ENCODE measurements around the gene FOXJ3. TPM values are rescaled to one million over a fixed set of nuclear protein-coding genes. Genes with fewer than 3 reads are reported as not detected.

The FOXJ3 gene
- total RNA-seq, 2 donors from 2014 or later, result 39.9 to 44.8 TPM

- Histone ChIP-seq H3K9ac (ENCODE audit: low read depth in 2 of 2, low read length in 2 of 2) (no peak overlapping the region), H3K4me1 (peaks cover 15% of the 10 kb centered on the region), H3K9me3 (no peaks in the 10 kb centered on the region), H3K27ac (no peak overlapping the region), H3K4me3 (no peak overlapping the region), H3K36me3 (no peaks in the 10 kb centered on the region), H3K27me3 (no peaks in the 10 kb centered on the region)
- intact Hi-C loops (cut with DNase I), result no loop called here
- TF ChIP-seq, protein P1, sequence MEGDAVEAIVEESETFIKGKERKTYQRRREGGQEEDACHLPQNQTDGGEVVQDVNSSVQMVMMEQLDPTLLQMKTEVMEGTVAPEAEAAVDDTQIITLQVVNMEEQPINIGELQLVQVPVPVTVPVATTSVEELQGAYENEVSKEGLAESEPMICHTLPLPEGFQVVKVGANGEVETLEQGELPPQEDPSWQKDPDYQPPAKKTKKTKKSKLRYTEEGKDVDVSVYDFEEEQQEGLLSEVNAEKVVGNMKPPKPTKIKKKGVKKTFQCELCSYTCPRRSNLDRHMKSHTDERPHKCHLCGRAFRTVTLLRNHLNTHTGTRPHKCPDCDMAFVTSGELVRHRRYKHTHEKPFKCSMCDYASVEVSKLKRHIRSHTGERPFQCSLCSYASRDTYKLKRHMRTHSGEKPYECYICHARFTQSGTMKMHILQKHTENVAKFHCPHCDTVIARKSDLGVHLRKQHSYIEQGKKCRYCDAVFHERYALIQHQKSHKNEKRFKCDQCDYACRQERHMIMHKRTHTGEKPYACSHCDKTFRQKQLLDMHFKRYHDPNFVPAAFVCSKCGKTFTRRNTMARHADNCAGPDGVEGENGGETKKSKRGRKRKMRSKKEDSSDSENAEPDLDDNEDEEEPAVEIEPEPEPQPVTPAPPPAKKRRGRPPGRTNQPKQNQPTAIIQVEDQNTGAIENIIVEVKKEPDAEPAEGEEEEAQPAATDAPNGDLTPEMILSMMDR (IDR thresholded peaks at IDR 0.05), result no peak
- no peak for DNase-seq
These were observed 166.3 kb downstream of the FOXJ3 start for GRCh38 chr1:42168763-42169162.

DNA sequence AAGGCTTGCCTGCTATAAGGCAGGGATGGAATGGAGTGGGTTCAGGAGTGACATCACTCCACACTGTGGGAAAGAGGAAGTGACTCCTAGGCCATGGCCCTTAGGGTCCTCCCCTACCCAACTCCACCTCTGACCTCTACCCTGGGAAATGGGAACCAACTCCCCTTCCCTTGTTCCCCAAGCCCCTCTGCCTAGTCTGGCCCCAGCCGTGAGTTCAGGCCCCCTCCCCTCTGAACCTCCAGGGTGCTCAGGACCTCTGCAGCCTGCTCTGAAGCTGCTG is 166.7 kb downstream of the FOXJ3 start:
- H3K4me1 ChIP-seq, result peaks cover 15% of the 10 kb centered on the region
- H3K9ac ChIP-seq (ENCODE audit: low read depth in 2 of 2, low read length in 2 of 2), result no peak overlapping the region
- H3K9me3 ChIP-seq, result no peaks in the 10 kb centered on the region
- no peak overlapping the region for H3K4me3 ChIP-seq
- no peaks in the 10 kb centered on the region for H3K27me3 ChIP-seq
- peak overlapping the region; percentile 22 for H3K27ac ChIP-seq
- intact Hi-C loops (cut with DNase I), result no loop called here
- TF ChIP-seq, protein P1 (IDR thresholded peaks at IDR 0.05), result no peak
- DNase-seq, result no peak
- no peaks in the 10 kb centered on the region for H3K36me3 ChIP-seq

GRCh38 chr1:42167611-42168390 is 167.2 kb downstream of the FOXJ3 start:
- no peaks in the 10 kb centered on the region for H3K36me3 ChIP-seq
- no peaks in the 10 kb centered on the region for H3K27me3 ChIP-seq
- intact Hi-C loops (cut with DNase I), result no loop called here
- H3K9me3 ChIP-seq, result no peaks in the 10 kb centered on the region
- H3K9ac ChIP-seq (ENCODE audit: low read depth in 2 of 2, low read length in 2 of 2), result no peak overlapping the region
- peak; percentile 61 for DNase-seq
- H3K27ac ChIP-seq, result peak overlapping the region; percentile 22
- no peak overlapping the region for H3K4me3 ChIP-seq
- H3K4me1 ChIP-seq, result peaks cover 11% of the 10 kb centered on the region
- TF ChIP-seq, protein P1 (IDR thresholded peaks at IDR 0.05), result no peak

DNA sequence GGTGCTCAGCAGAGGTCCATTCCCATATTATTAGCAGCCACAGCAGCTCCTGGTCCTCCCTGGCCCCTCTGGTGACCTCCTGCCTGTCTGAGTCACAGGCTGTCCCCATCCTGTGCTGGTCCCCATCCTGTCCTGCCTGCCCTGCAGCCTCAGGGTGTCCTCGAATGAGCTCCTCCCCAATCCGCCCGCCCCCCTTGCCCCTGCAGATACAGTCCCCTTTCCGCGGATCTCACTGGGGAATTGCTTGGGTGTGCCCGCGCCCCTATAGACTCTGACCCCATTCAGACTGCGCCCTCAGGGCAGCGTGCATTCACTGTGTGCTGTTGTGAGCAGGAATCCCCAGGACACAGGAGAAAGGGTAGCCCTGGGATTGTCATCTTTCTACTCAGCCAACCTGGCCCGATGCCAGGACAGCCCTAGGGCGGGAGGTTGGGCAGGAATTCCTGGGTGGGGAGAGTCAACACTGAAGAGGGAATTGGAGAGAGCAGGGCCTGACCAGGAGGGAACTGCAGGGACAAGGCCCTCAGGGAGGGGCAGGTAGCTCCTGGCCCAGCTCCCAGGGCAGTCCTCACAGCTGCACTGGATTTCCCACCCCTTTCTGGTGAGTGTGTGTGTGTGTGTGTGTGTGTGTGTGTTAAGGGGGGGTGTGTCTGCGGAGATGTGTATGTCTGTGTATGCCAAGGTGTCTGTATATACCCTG is 169.4 kb downstream of the FOXJ3 start:
- DNase-seq, result peak; percentile 96
- H3K9me3 ChIP-seq, result no peaks in the 10 kb centered on the region
- TF ChIP-seq, protein P1 (IDR thresholded peaks at IDR 0.05), result no peak
- intact Hi-C loops (cut with DNase I), result no loop called here
- H3K36me3 ChIP-seq, result no peaks in the 10 kb centered on the region
- H3K4me1 ChIP-seq, result peaks cover under 1% of the 10 kb centered on the region
- H3K9ac ChIP-seq (ENCODE audit: low read depth in 2 of 2, low read length in 2 of 2), result peak overlapping the region in 1 of 2 donors; percentile 83
- no peaks in the 10 kb centered on the region for H3K27me3 ChIP-seq
- peak overlapping the region; percentile 50 for H3K27ac ChIP-seq
- no peak overlapping the region for H3K4me3 ChIP-seq

DNA sequence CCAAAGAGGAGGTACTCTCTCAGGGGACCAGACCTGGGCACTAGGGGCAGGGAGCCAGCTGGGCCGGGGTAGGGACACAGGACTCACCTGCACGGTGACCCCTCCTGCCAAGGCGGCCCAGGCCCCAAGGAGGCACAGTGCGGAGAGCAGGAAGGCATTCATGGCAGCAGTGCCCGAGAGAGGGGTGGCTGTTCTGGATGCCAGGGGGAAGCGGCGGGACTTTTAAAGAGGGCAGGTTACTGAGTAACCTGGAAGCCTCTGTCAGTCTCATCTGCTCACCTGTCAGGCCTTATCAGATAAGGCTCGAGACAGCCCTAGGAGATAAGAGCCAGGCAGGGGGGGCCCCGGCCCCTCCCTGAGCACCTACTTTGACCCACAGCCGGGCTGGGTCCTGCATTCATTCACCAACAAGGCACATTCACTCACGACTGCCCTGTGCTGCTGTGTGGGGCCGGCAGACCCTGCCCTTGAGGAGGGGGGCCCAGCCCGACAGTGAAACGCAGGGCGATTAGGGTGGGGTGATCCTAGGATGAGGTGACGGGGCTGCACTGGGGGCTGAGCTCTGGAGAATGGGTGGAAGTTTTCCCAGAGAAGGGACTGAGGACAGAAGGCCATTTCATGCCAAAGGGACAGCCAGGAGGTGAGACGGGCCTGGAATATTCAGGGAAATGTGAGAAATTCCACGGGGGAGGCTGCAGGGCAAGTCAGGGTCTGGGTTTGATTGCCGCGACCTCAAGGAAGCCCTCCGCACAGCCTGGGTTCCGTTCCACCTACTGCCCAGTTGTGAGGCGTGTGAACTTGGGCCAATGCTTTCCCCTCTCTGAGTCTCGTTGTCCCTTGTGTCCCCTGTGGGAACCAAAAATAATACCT is 170.2 kb downstream of the FOXJ3 start, which contains the start of gene GUCA2A:
Gene GUCA2A (minus strand): TSS at position 195 of the 870 bp plus-strand sequence. CDS start 33 bp downstream, at position 162.
- H3K36me3 ChIP-seq, result no peaks in the 10 kb centered on the region
- peak within 1 kb of the TSS; percentile 16 for H3K4me3 ChIP-seq
- H3K4me1 ChIP-seq, result no peaks in the 10 kb centered on the region
- TF ChIP-seq, protein P1 (IDR thresholded peaks at IDR 0.05), result no peak
- no peaks in the 10 kb centered on the region for H3K9me3 ChIP-seq
- DNase-seq, result peak; percentile 79
- H3K27me3 ChIP-seq, result no peaks in the 10 kb centered on the region
- peak within 1 kb of the TSS; percentile 50 for H3K27ac ChIP-seq
- H3K9ac ChIP-seq (ENCODE audit: low read depth in 2 of 2, low read length in 2 of 2), result peak within 1 kb of the TSS in 1 of 2 donors; percentile 83
- intact Hi-C loops (cut with DNase I), result no loop called here
